ENCODE data around the gene NDUFS5. TPM values are rescaled to one million over a fixed set of nuclear protein-coding genes. Genes with fewer than 3 reads are reported as not detected.

Gene NDUFS5
- total and polyA plus RNA-seq, 2 experiments from 2014 or later: 1,004 to 1,045 TPM

DNA sequence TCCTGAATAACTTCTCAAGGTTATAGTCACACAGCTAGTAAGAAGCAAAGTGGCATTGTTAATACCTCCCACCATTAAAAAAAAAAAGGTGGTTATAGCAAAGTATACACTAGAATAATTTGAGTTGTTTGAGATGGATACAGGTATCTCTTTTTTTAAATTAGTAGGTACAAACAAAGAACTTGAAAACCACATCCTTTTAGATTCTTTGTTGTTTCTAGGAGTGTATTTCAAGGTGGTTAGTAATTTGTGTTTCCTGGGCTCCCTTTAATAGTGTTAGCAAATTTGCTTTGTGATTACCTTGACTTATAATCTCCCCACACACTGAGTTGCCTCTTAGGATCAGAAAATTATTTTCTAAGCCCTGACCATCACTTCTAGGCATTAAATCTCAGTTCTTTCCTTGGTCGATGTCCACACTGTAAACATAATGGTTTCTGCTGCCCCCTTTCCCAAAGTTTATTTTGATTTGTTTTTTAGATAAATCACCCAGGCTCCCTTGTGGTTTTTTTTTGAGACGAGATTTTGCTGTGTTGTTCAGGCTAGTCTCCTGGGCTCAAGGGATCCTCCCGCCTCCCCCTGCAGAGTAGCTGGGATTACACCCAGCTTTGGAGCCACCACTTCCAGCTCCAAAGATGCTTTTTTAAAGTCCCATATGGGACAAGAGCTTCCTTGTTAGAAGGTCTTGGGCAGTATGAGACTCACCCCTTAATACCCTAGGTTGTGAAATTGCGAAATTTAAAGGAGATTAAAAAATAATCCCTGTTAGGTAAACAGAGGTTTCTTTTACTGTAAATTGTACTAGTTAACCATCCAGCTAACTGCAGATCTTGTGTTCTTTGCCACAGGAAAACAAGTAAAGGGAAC lies 28.9 kb upstream of the NDUFS5 start:
- Histone ChIP-seq H3K9me3 (ENCODE audit: low read depth) (no peaks in the 10 kb centered on the region), H3K36me3 (peaks cover 40% of the 10 kb centered on the region), H3K4me3 (no peak overlapping the region), H3K27me3 (no peaks in the 10 kb centered on the region), H3K27ac (peak overlapping the region; percentile 48), H3K4me1 (ENCODE audit: low read depth) (peaks cover 15% of the 10 kb centered on the region)
- TF ChIP-seq, protein P1, sequence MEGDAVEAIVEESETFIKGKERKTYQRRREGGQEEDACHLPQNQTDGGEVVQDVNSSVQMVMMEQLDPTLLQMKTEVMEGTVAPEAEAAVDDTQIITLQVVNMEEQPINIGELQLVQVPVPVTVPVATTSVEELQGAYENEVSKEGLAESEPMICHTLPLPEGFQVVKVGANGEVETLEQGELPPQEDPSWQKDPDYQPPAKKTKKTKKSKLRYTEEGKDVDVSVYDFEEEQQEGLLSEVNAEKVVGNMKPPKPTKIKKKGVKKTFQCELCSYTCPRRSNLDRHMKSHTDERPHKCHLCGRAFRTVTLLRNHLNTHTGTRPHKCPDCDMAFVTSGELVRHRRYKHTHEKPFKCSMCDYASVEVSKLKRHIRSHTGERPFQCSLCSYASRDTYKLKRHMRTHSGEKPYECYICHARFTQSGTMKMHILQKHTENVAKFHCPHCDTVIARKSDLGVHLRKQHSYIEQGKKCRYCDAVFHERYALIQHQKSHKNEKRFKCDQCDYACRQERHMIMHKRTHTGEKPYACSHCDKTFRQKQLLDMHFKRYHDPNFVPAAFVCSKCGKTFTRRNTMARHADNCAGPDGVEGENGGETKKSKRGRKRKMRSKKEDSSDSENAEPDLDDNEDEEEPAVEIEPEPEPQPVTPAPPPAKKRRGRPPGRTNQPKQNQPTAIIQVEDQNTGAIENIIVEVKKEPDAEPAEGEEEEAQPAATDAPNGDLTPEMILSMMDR (IDR thresholded peaks at IDR 0.05; ENCODE audit: low read depth, low read length): no peak
- DNase-seq (ENCODE audit: low read depth in 1 of 2, low spot score in 1 of 2): no peak

DNA sequence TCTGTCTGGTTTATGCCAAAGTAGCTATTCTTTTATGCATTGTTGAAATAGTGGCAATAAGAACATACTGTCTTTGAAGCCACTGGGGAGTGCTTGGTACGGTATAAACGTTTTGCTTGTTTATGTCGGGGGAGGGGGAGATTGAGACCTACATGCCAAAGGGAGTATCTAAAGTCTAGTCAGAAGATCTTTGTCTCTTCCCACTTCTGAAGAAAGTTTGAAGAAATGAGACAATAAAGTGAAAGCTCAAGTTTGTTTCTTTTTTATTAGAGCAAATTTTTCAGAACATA lies 28.3 kb upstream of the NDUFS5 start:
- Histone ChIP-seq H3K9me3 (ENCODE audit: low read depth) (no peaks in the 10 kb centered on the region), H3K36me3 (peaks cover 46% of the 10 kb centered on the region), H3K27ac (no peak overlapping the region), H3K4me3 (no peak overlapping the region), H3K27me3 (no peaks in the 10 kb centered on the region), H3K4me1 (ENCODE audit: low read depth) (peaks cover 11% of the 10 kb centered on the region)
- TF ChIP-seq, protein P1 (IDR thresholded peaks at IDR 0.05; ENCODE audit: low read depth, low read length): no peak
- no peak for DNase-seq (ENCODE audit: low read depth in 1 of 2, low spot score in 1 of 2)

DNA sequence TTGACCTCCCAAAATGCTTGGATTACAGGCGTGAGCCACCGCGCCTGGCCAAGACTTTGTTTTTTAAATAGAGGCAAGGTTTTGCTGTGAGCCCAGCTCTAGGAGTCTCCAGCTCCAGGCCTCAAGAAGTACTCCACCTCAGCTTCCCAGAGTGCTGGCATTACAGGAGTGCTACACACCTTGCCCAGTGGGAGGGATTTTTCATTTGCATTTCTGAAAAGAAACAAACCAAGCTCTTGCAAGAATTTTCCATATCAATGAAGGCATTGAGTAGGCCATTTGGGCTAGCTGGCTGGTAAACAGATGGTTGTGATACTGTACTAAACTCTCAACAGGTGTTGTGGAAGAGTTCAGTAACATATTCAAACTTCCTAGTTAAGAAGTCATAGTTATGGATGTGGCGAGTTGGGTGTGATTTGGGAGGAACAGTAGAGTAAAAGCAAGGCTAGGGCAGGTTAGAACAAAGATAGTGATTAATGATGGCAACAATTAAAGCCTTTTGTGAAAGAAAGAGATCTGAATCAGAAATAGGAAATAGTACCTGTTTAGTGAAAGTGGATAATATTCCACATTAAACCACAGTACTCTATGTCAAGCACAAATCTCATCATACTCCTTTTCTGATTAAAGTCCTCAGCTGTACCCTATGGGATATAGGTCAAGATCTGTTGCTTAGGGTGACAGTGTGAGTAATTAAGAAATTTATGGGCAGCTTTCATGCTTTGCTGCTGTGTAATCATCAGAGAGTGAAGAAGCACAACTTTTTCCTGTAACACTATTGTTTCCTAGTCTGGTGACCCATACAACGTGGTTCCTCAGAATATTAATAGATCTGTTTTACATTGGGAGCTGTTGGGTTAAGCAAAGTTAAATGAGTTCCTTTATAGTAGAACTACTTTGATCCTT lies 24.4 kb upstream of the NDUFS5 start:
- Histone ChIP-seq H3K4me3 (no peak overlapping the region), H3K36me3 (peaks cover 85% of the 10 kb centered on the region)

DNA sequence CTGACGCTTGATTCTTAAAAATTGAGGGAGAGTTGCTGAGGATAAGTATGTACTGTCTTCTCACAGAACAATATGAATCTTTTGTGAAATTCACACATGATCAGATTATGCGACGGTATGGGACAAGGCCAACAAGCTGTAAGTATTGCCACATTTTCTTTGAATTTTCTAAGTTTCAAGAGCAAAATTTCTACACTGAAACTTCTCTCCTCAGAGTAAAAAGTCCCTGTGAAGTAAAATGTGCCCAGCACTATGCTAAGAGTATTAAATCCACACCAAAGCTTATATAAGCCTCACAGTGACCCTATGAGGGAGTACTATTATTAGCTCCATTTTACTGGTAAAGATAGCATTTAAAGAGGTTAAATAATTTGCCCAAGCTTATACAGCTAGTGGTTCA lies 22.9 kb upstream of the NDUFS5 start:
- Histone ChIP-seq H3K4me3 (no peak overlapping the region), H3K9me3 (ENCODE audit: low read depth) (no peaks in the 10 kb centered on the region), H3K27ac (peak overlapping the region; percentile 63), H3K4me1 (ENCODE audit: low read depth) (no peaks in the 10 kb centered on the region), H3K36me3 (peaks cover 90% of the 10 kb centered on the region), H3K27me3 (no peaks in the 10 kb centered on the region)
- TF ChIP-seq, protein P1 (IDR thresholded peaks at IDR 0.05; ENCODE audit: low read depth, low read length): no peak
- DNase-seq (ENCODE audit: low read depth in 1 of 2, low spot score in 1 of 2): peak in 1 of 2 donors; percentile 42

More for the DNA sequence above, 24.4 kb upstream of the NDUFS5 start:
- TF ChIP-seq, protein P1 (IDR thresholded peaks at IDR 0.05; ENCODE audit: low read depth, low read length): no peak
- Histone ChIP-seq H3K27me3 (no peaks in the 10 kb centered on the region), H3K27ac (peak overlapping the region; percentile 25), H3K9me3 (ENCODE audit: low read depth) (no peaks in the 10 kb centered on the region), H3K4me1 (ENCODE audit: low read depth) (peaks cover 7% of the 10 kb centered on the region)
- no peak for DNase-seq (ENCODE audit: low read depth in 1 of 2, low spot score in 1 of 2)

DNA sequence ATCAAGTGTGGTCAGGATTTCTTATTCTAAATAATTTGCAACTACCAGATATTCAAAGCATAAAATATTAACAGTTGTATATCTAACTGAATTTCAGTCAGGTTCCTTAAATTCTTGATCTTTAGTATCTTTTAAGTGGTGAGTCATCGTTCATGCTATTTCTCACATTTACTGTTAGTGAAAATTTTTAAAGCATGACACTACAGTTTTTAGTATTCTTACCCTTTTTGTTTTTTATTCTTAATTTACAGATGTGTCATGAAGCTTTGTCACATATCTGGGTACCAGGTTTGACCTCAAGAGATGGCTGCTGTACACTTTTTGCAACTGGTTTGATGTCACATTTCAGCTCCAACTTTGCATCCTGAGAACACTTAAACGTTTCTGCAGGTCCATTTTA lies 22.4 kb upstream of the NDUFS5 start:
- peaks cover 85% of the 10 kb centered on the region for H3K36me3 ChIP-seq
- no peak overlapping the region for H3K4me3 ChIP-seq
- no peaks in the 10 kb centered on the region for H3K27me3 ChIP-seq
- H3K27ac ChIP-seq: peak overlapping the region; percentile 63
- TF ChIP-seq, protein P1 (IDR thresholded peaks at IDR 0.05; ENCODE audit: low read depth, low read length): no peak
- H3K9me3 ChIP-seq (ENCODE audit: low read depth): no peaks in the 10 kb centered on the region
- no peaks in the 10 kb centered on the region for H3K4me1 ChIP-seq (ENCODE audit: low read depth)
- peak in 1 of 2 donors; percentile 16 for DNase-seq (ENCODE audit: low read depth in 1 of 2, low spot score in 1 of 2)

Measured in cardiac muscle cell (in vitro differentiated cells and primary cell).